T-helper 1 cell treated with Interleukin-12 subunit alpha and Interleukin-12 subunit beta and Interleukin-4 antibody, amounts not matched to agents 30 μg/mL and 1 μg/mL, for 36 hours (primary cell): ENCODE data around the gene OR1Q1.
"Not testable (repeated sequence)": the region's sequence is repeated elsewhere in the genome, so short reads cannot be mapped to it uniquely, and the experiment has no call there.

Source experiments
- H3K27ac Mint-ChIP-seq: one replicate; pipeline ENCODE4 v1.8.0; 2021; ENCODE audit warnings: mild to moderate bottlenecking, mixed read lengths
- H3K27me3 Mint-ChIP-seq: one replicate; pipeline ENCODE4 v1.8.0; 2021; ENCODE audit warnings: low read depth, mixed read lengths
- H3K36me3 Mint-ChIP-seq: one replicate; pipeline ENCODE4 v1.8.0; 2021; ENCODE audit warnings: low read depth, mixed read lengths
- H3K4me1 Mint-ChIP-seq: one replicate; pipeline ENCODE4 v1.8.0; 2021; ENCODE audit warnings: low read depth, mixed read lengths
- H3K4me3 Mint-ChIP-seq: one replicate; pipeline ENCODE4 v1.8.0; 2021; ENCODE audit warnings: mild to moderate bottlenecking, moderate library complexity, mixed read lengths
- H3K9me3 Mint-ChIP-seq: one replicate; pipeline ENCODE4 v1.8.0; 2021; ENCODE audit warnings: mixed read lengths

Gene OR1Q1

GRCh38 chr9:122614362-122614761, at the start of gene OR1Q1:
TSS of gene OR1Q1 (plus strand) at chr9:122614738. CDS start at chr9:122614738, 0 bp downstream.
- no peak within 1 kb of the TSS for H3K4me3 Mint-ChIP-seq
- no peaks in the 10 kb centered on the region for H3K36me3 Mint-ChIP-seq
- no peaks in the 10 kb centered on the region for H3K4me1 Mint-ChIP-seq
- no peaks in the 10 kb centered on the region for H3K9me3 Mint-ChIP-seq
- no peaks in the 10 kb centered on the region for H3K27me3 Mint-ChIP-seq
- no peak within 1 kb of the TSS for H3K27ac Mint-ChIP-seq

- Mint-ChIP-seq H3K36me3 (no peaks in the 10 kb centered on the region), H3K9me3 (peaks cover 8% of the 10 kb centered on the region), H3K27ac (no peak overlapping the region), H3K4me3 (no peak overlapping the region), H3K4me1 (peaks cover 2% of the 10 kb centered on the region), H3K27me3 (no peaks in the 10 kb centered on the region)
These were observed 46.6 kb upstream of the OR1Q1 start for GRCh38 chr9:122567901-122568300.

GRCh38 chr9:122572456-122572855, 42.1 kb upstream of the OR1Q1 start:
- H3K4me3 Mint-ChIP-seq = no peak overlapping the region
- no peak overlapping the region for H3K27ac Mint-ChIP-seq
- H3K4me1 Mint-ChIP-seq = no peaks in the 10 kb centered on the region
- H3K36me3 Mint-ChIP-seq = no peaks in the 10 kb centered on the region
- no peaks in the 10 kb centered on the region for H3K9me3 Mint-ChIP-seq
- no peaks in the 10 kb centered on the region for H3K27me3 Mint-ChIP-seq

GRCh38 chr9:122579874-122580273, 34.7 kb upstream of the OR1Q1 start:
- no peaks in the 10 kb centered on the region for H3K36me3 Mint-ChIP-seq
- H3K4me3 Mint-ChIP-seq = no peak overlapping the region
- H3K27me3 Mint-ChIP-seq = peaks cover 3% of the 10 kb centered on the region
- no peak overlapping the region for H3K27ac Mint-ChIP-seq
- H3K4me1 Mint-ChIP-seq = no peaks in the 10 kb centered on the region
- no peaks in the 10 kb centered on the region for H3K9me3 Mint-ChIP-seq

GRCh38 chr9:122580360-122580759, 34.2 kb upstream of the OR1Q1 start:
- no peaks in the 10 kb centered on the region for H3K4me1 Mint-ChIP-seq
- H3K4me3 Mint-ChIP-seq = no peak overlapping the region
- no peaks in the 10 kb centered on the region for H3K36me3 Mint-ChIP-seq
- H3K27me3 Mint-ChIP-seq = peaks cover 6% of the 10 kb centered on the region
- H3K9me3 Mint-ChIP-seq = no peaks in the 10 kb centered on the region
- no peak overlapping the region for H3K27ac Mint-ChIP-seq

- not testable (repeated sequence) for H3K9me3 Mint-ChIP-seq
These were observed 31.3 kb upstream of the OR1Q1 start, which contains the start of gene OR1L8 for GRCh38 chr9:122583284-122583683. TSS of gene OR1L8 (minus strand) at chr9:122583384. CDS start at chr9:122568477, 14,907 bp downstream.

GRCh38 chr9:122605691-122606090, 8.8 kb upstream of the OR1Q1 start:
- Mint-ChIP-seq H3K36me3 (no peaks in the 10 kb centered on the region), H3K27me3 (no peaks in the 10 kb centered on the region), H3K9me3 (peaks cover 7% of the 10 kb centered on the region), H3K4me3 (no peak overlapping the region), H3K27ac (no peak overlapping the region), H3K4me1 (no peaks in the 10 kb centered on the region)

More at GRCh38 chr9:122583284-122583683, 31.3 kb upstream of the OR1Q1 start, which contains the start of gene OR1L8:
- not testable (repeated sequence) for H3K4me3 Mint-ChIP-seq, H3K27ac Mint-ChIP-seq, H3K27me3 Mint-ChIP-seq, H3K36me3 Mint-ChIP-seq, H3K4me1 Mint-ChIP-seq

GRCh38 chr9:122606587-122606986, 8.0 kb upstream of the OR1Q1 start:
- Mint-ChIP-seq H3K4me3 (no peak overlapping the region), H3K9me3 (no peaks in the 10 kb centered on the region), H3K4me1 (no peaks in the 10 kb centered on the region), H3K27ac (no peak overlapping the region), H3K36me3 (no peaks in the 10 kb centered on the region), H3K27me3 (no peaks in the 10 kb centered on the region)

GRCh38 chr9:122609804-122610203, 4.7 kb upstream of the OR1Q1 start:
- no peaks in the 10 kb centered on the region for H3K9me3 Mint-ChIP-seq
- no peak overlapping the region for H3K4me3 Mint-ChIP-seq
- H3K27me3 Mint-ChIP-seq = no peaks in the 10 kb centered on the region
- no peaks in the 10 kb centered on the region for H3K36me3 Mint-ChIP-seq
- no peaks in the 10 kb centered on the region for H3K4me1 Mint-ChIP-seq
- H3K27ac Mint-ChIP-seq = no peak overlapping the region

GRCh38 chr9:122619996-122620395, 5.5 kb downstream of the OR1Q1 start:
- no peaks in the 10 kb centered on the region for H3K9me3 Mint-ChIP-seq
- no peak overlapping the region for H3K4me3 Mint-ChIP-seq
- no peaks in the 10 kb centered on the region for H3K36me3 Mint-ChIP-seq
- no peaks in the 10 kb centered on the region for H3K27me3 Mint-ChIP-seq
- no peaks in the 10 kb centered on the region for H3K4me1 Mint-ChIP-seq
- H3K27ac Mint-ChIP-seq = no peak overlapping the region

GRCh38 chr9:122642226-122642625, 27.7 kb downstream of the OR1Q1 start:
- peaks cover 13% of the 10 kb centered on the region for H3K9me3 Mint-ChIP-seq
- H3K36me3 Mint-ChIP-seq = no peaks in the 10 kb centered on the region
- H3K27me3 Mint-ChIP-seq = peaks cover 4% of the 10 kb centered on the region
- H3K27ac Mint-ChIP-seq = no peak overlapping the region
- H3K4me3 Mint-ChIP-seq = no peak overlapping the region
- H3K4me1 Mint-ChIP-seq = no peaks in the 10 kb centered on the region

GRCh38 chr9:122656378-122656777, 41.8 kb downstream of the OR1Q1 start:
- Mint-ChIP-seq H3K36me3 (no peaks in the 10 kb centered on the region), H3K4me1 (no peaks in the 10 kb centered on the region), H3K4me3 (no peak overlapping the region), H3K27ac (no peak overlapping the region), H3K9me3 (no peaks in the 10 kb centered on the region), H3K27me3 (no peaks in the 10 kb centered on the region)

GRCh38 chr9:122657527-122657926, 43.0 kb downstream of the OR1Q1 start, which contains the start of gene OR1B1:
TSS of gene OR1B1 (minus strand) at chr9:122657627.
- Mint-ChIP-seq H3K36me3 (no peaks in the 10 kb centered on the region), H3K9me3 (no peaks in the 10 kb centered on the region)

GRCh38 chr9:122661416-122661815, 46.9 kb downstream of the OR1Q1 start, which contains the start of gene OR1L1:
TSS of gene OR1L1 (plus strand) at chr9:122661716. CDS start at chr9:122661716, 0 bp downstream.
- no peak within 1 kb of the TSS for H3K4me3 Mint-ChIP-seq
- no peaks in the 10 kb centered on the region for H3K36me3 Mint-ChIP-seq
- H3K27ac Mint-ChIP-seq = no peak within 1 kb of the TSS
- no peaks in the 10 kb centered on the region for H3K4me1 Mint-ChIP-seq
- no peaks in the 10 kb centered on the region for H3K9me3 Mint-ChIP-seq
- no peaks in the 10 kb centered on the region for H3K27me3 Mint-ChIP-seq

More at GRCh38 chr9:122657527-122657926, 43.0 kb downstream of the OR1Q1 start, which contains the start of gene OR1B1:
- Mint-ChIP-seq H3K4me3 (no peak within 1 kb of the TSS), H3K4me1 (no peaks in the 10 kb centered on the region), H3K27ac (no peak within 1 kb of the TSS), H3K27me3 (no peaks in the 10 kb centered on the region)
